Panc1 (cell line): ENCODE data around the gene ALDH4A1. TPM values are rescaled to one million over a fixed set of nuclear protein-coding genes. Genes with fewer than 3 reads are reported as not detected.

Experiments
- ATAC-seq: fragments of 200-7000 bp; cut with Tn5 transposase; 2 replicates; pipeline ENCODE4 v1.9.1; 2020; ENCODE audit warnings: mild to moderate bottlenecking, moderate library complexity
- BruUV-seq: library from RNA; stranded (reverse); fragments of 400-500 nt; replicated peaks from 2 replicates; lab custom pipeline; 2021; lab: Mats Ljungman, UMichigan
- CTCF ChIA-PET: fragments of 300-600 bp; sonication (Branson Sonifier 250); formaldehyde crosslinking; loops from one replicate; lab custom pipeline; 2022; ENCODE audit warnings: antibody characterized with exemption; lab: Charles Lee
- POLR2A ChIA-PET: fragments of 300-600 bp; sonication (Branson Sonifier 250); formaldehyde crosslinking; loops from one replicate; lab custom pipeline; 2022; ENCODE audit warnings: antibody characterized with exemption; lab: Charles Lee
- DNase-seq: peaks from one replicate; pipeline ENCODE4 v3.0.0-alpha.2; 2010; ENCODE audit warnings: low read depth, low spot score
- H3K27ac ChIP-seq: 2 replicates; pipeline ENCODE4 v1.5.1; 2011; ENCODE audit warnings: mild to moderate bottlenecking, low read length, inconsistent platforms
- H3K27me3 ChIP-seq: fragments of 200-500 bp; sonication (Bioruptor generic); 2 replicates; pipeline ENCODE4 v1.6.0; 2014; ENCODE audit warnings: low read length, inconsistent platforms; ENCODE audit not compliant: control insufficient read depth, insufficient read depth
- H3K36me3 ChIP-seq: fragments of 200-500 bp; sonication (Bioruptor generic); 2 replicates; pipeline ENCODE4 v1.5.1; 2014; ENCODE audit warnings: inconsistent platforms, mild to moderate bottlenecking, low read length, moderate library complexity; ENCODE audit not compliant: control insufficient read depth, insufficient read depth
- H3K4me1 ChIP-seq: 2 replicates; pipeline ENCODE4 v1.5.1; 2011; ENCODE audit warnings: inconsistent platforms, mild to moderate bottlenecking, low read length, moderate library complexity; ENCODE audit not compliant: control insufficient read depth, insufficient read depth
- H3K4me3 ChIP-seq, 2 experiments: 2 replicates each; pipeline ENCODE4 v1.5.1; 2011 to 2012; ENCODE audit warnings: low read depth in 2 of 2, low read length in 2 of 2, mild to moderate bottlenecking in 2 of 2, inconsistent platforms in 1 of 2, moderate library complexity in 1 of 2
- H3K9me3 ChIP-seq: fragments of 200-500 bp; sonication (Bioruptor generic); 2 replicates; pipeline ENCODE4 v1.5.1; 2014; ENCODE audit warnings: low read depth, mild to moderate bottlenecking, inconsistent platforms, low read length, moderate library complexity; ENCODE audit not compliant: control insufficient read depth, insufficient read depth
- CTCF ChIP-seq: fragments of 450-650 bp; IDR thresholded peaks from 2 replicates; pipeline ENCODE4 v1.5.1; 2017; ENCODE audit warnings: mild to moderate bottlenecking
- POLR2AphosphoS5 ChIP-seq: IDR thresholded peaks from 2 replicates; pipeline ENCODE4 v1.6.1; 2012; ENCODE audit warnings: mild to moderate bottlenecking, low read depth, low read length, moderate library complexity
- REST ChIP-seq, 2 experiments: IDR thresholded peaks; 2 replicates each; pipeline ENCODE4 v1.6.1; 2011 to 2012; ENCODE audit warnings: low read depth in 2 of 2, control low read depth in 1 of 2, low read length in 1 of 2, mild to moderate bottlenecking in 1 of 2, moderate library complexity in 1 of 2; ENCODE audit not compliant: insufficient read depth in 1 of 2
- SIN3A ChIP-seq: IDR thresholded peaks from 2 replicates; pipeline ENCODE4 v1.6.1; 2012; ENCODE audit warnings: low read depth, mild to moderate bottlenecking, low read length, moderate library complexity, borderline replicate concordance; ENCODE audit not compliant: insufficient read depth
- TCF7L2 ChIP-seq: IDR thresholded peaks from 2 replicates; pipeline ENCODE4 v1.6.1; 2011; ENCODE audit warnings: mild to moderate bottlenecking, low read depth, low read length, inconsistent platforms
- in situ Hi-C: cut with HindIII; loops from 2 replicates; pipeline ENCODE4 v1.10.0; 2016; ENCODE audit warnings: low sequenced_read_pairs, low pct_unique_long_range_greater_than_20kb
- intact Hi-C: fragments of 100-400 bp; cut with micrococcal nuclease; formaldehyde crosslinking; loops from one replicate; pipeline ENCODE4 v1.10.0; 2022; ENCODE audit not compliant: unreplicated experiment
- total RNA-seq: library from RNA; stranded (reverse); gene quantifications from one replicate; pipeline ENCODE4 v1.2.1, GENCODE V29; 2021; ENCODE audit not compliant: unreplicated experiment

The ALDH4A1 gene
- total RNA-seq, 1 experiment from 2014 or later, result 21.7 TPM

GRCh38 chr1:18919197-18919905 is 17.0 kb upstream of the ALDH4A1 start:
- in situ Hi-C loops (no loop called here), intact Hi-C loops (no loop called here)
- H3K9me3 ChIP-seq, result no peaks in the 10 kb centered on the region
- no peaks in the 10 kb centered on the region for H3K27me3 ChIP-seq
- DNase-seq (no peak), ATAC-seq (no peak)
- TF ChIP-seq REST (IDR thresholded peaks at IDR 0.05; ENCODE audit: insufficient read depth in 1 of 2, low read depth in 2 of 2, low read length in 1 of 2) (no peak), CTCF (no peak), SIN3A (no peak), TCF7L2 (no peak), POLR2AphosphoS5 (no peak)
- H3K36me3 ChIP-seq, result peaks cover 2% of the 10 kb centered on the region; the same call in 1 of the 2 replicates
- ChIA-PET CTCF (no interaction called here), POLR2A (no interaction called here)
- peaks cover 45% of the 10 kb centered on the region for H3K4me1 ChIP-seq
- no peak overlapping the region for H3K27ac ChIP-seq
- BruUV-seq, result no TSS peak
- H3K4me3 ChIP-seq, result no peak overlapping the region

GRCh38 chr1:18918417-18918816 is 16.1 kb upstream of the ALDH4A1 start:
- DNase-seq (no peak), ATAC-seq (no peak)
- Histone ChIP-seq H3K4me1 (peaks cover 42% of the 10 kb centered on the region), H3K9me3 (no peaks in the 10 kb centered on the region), H3K27me3 (no peaks in the 10 kb centered on the region), H3K36me3 (peaks cover 2% of the 10 kb centered on the region; the same call in 1 of the 2 replicates), H3K4me3 (no peak overlapping the region), H3K27ac (no peak overlapping the region)
- TF ChIP-seq CTCF (no peak), POLR2AphosphoS5 (no peak), SIN3A (no peak), TCF7L2 (no peak), REST (IDR thresholded peaks at IDR 0.05; ENCODE audit: insufficient read depth in 1 of 2, low read depth in 2 of 2, low read length in 1 of 2) (no peak)
- intact Hi-C loops, result no loop called here
- in situ Hi-C loops, result no loop called here
- POLR2A ChIA-PET, result no interaction called here
- BruUV-seq, result no TSS peak
- CTCF ChIA-PET, result no interaction called here
